Liver (tissue), 9 donors: ENCODE measurements around the gene POLDIP2. TPM values are rescaled to one million over a fixed set of nuclear protein-coding genes. Genes with fewer than 3 reads are reported as not detected.

Source experiments
- DNase-seq: peaks from one replicate; pipeline ENCODE4 v3.0.0-alpha.2; 2017; ENCODE audit warnings: low spot score
- H3K27ac ChIP-seq, 2 donors: one replicate each; pipeline ENCODE4 v1.7.0; 2013; ENCODE audit warnings: inconsistent platforms in 2 of 2, low read length in 2 of 2, control low read depth in 1 of 2, low read depth in 1 of 2, mild to moderate bottlenecking in 1 of 2
- H3K27me3 ChIP-seq, 4 donors: one replicate each; pipeline versions ENCODE4 v1.6.1 to v1.7.0; 2013; ENCODE audit warnings: low read length in 3 of 4, inconsistent platforms in 1 of 4, mild to moderate bottlenecking in 1 of 4, moderate library complexity in 1 of 4; ENCODE audit not compliant: control insufficient read depth in 4 of 4, insufficient read depth in 4 of 4
- H3K36me3 ChIP-seq, 4 donors: one replicate each; pipeline versions ENCODE4 v1.6.1 to v1.7.0; 2013; ENCODE audit warnings: low read length in 3 of 4, mild to moderate bottlenecking in 3 of 4, low read depth in 1 of 4, moderate library complexity in 1 of 4; ENCODE audit not compliant: control insufficient read depth in 4 of 4, insufficient read depth in 3 of 4
- H3K4me1 ChIP-seq, 4 donors: one replicate each; pipeline versions ENCODE4 v1.6.1 to v1.7.0; 2013; ENCODE audit warnings: low read length in 3 of 4, mild to moderate bottlenecking in 3 of 4, moderate library complexity in 1 of 4; ENCODE audit not compliant: control insufficient read depth in 4 of 4, insufficient read depth in 4 of 4
- H3K4me3 ChIP-seq, 3 donors: one replicate each; pipeline versions ENCODE4 v1.6.1 to v1.7.0; 2013; ENCODE audit warnings: low read length in 3 of 3, control low read depth in 1 of 3, low read depth in 1 of 3, mild to moderate bottlenecking in 1 of 3
- H3K9ac ChIP-seq, 2 donors: one replicate each; pipeline ENCODE4 v1.7.0; 2013; ENCODE audit warnings: low read length in 2 of 2, mild to moderate bottlenecking in 2 of 2, moderate library complexity in 2 of 2, control low read depth in 1 of 2, low read depth in 1 of 2
- H3K9me3 ChIP-seq, 4 donors: one replicate each; pipeline versions ENCODE4 v1.6.1 to v1.7.0; 2013; ENCODE audit warnings: low read length in 3 of 4; ENCODE audit not compliant: control insufficient read depth in 4 of 4
- FOXA1 ChIP-seq: IDR thresholded peaks from 2 replicates; pipeline ENCODE4 v1.6.1; 2016; ENCODE audit warnings: antibody characterized with exemption
- FOXA2 ChIP-seq: IDR thresholded peaks from 2 replicates; pipeline ENCODE4 v1.6.1; 2016; ENCODE audit warnings: antibody characterized with exemption
- GABPA ChIP-seq, 2 donors: IDR thresholded peaks in 1 of 2; conservative IDR thresholded peaks in 1 of 2; 2 replicates each; pipeline ENCODE4 v1.6.1; 2016; ENCODE audit warnings: antibody characterized with exemption in 2 of 2, mild to moderate bottlenecking in 1 of 2, moderate library complexity in 1 of 2
- HNF4A ChIP-seq, 2 donors: conservative IDR thresholded peaks; 2 replicates each; pipeline ENCODE4 v1.6.1; 2016; ENCODE audit warnings: antibody characterized with exemption in 2 of 2, mild to moderate bottlenecking in 2 of 2
- HNF4G ChIP-seq: IDR thresholded peaks from 2 replicates; pipeline ENCODE4 v1.6.1; 2016; ENCODE audit warnings: antibody characterized with exemption
- JUND ChIP-seq, 2 donors: IDR thresholded peaks; 2 replicates each; pipeline ENCODE4 v1.6.1; 2016; ENCODE audit warnings: antibody characterized with exemption in 2 of 2
- NR2F2 ChIP-seq: IDR thresholded peaks from 2 replicates; pipeline ENCODE4 v1.6.1; 2016; ENCODE audit warnings: antibody characterized with exemption
- RAD21 ChIP-seq, 2 donors: IDR thresholded peaks; 2 replicates each; pipeline ENCODE4 v1.6.1; 2016; ENCODE audit warnings: antibody characterized with exemption in 2 of 2, mild to moderate bottlenecking in 2 of 2
- RXRA ChIP-seq, 2 donors: IDR thresholded peaks; 2 replicates each; pipeline ENCODE4 v1.6.1; 2017 to 2018; ENCODE audit warnings: antibody characterized with exemption in 2 of 2, mild to moderate bottlenecking in 1 of 2
- SP1 ChIP-seq: IDR thresholded peaks from 2 replicates; pipeline ENCODE4 v1.6.1; 2018; ENCODE audit warnings: antibody characterized with exemption, mild to moderate bottlenecking
- YY1 ChIP-seq: IDR thresholded peaks from 2 replicates; pipeline ENCODE4 v1.6.1; 2016; ENCODE audit warnings: antibody characterized with exemption, mild to moderate bottlenecking
- WGBS: extraction: QIAGEN DNeasy Blood & Tissue Kit; methylation state at CpG from one replicate; pipeline ENCODE4 v1.1.7; 2013; 5-methylcytosine and 5-hydroxymethylcytosine counted together
- polyA plus RNA-seq, 2 donors: library from polyadenylated mRNA; stranded (reverse) in 1 of 2; unstranded in 1 of 2; fragments of 200-250 nt in 1 of 2; fragments of >200 nt in 1 of 2; fragmentation: Nextera tagmentation in 1 of 2; extraction: Ambion mirVana in 1 of 2; gene quantifications; one replicate each; pipeline versions ENCODE4 v1.2.1 to v1.2.3, GENCODE V29; 2013 to 2015
- total RNA-seq, 2 donors: library from RNA; depleted of rRNA; stranded (reverse); fragments of >200 nt; gene quantifications; one replicate each; pipeline ENCODE4 v1.2.3, GENCODE V29; 2014
- TF ChIP-seq, protein P1 (sequence below): IDR thresholded peaks from 2 replicates; pipeline ENCODE4 v1.6.1; 2016; ENCODE audit warnings: antibody characterized with exemption
- TF ChIP-seq, protein P2 (sequence below): fragments of 150-350 bp; IDR thresholded peaks from 2 replicates; pipeline ENCODE4 v1.5.1; 2017; ENCODE audit warnings: improper control_type of control experiment, low read depth, low read length; ENCODE audit not compliant: missing input control
- TF ChIP-seq, protein P3 (sequence below): IDR thresholded peaks from 2 replicates; pipeline ENCODE4 v1.6.1; 2016; ENCODE audit warnings: antibody characterized with exemption
- TF ChIP-seq, protein P4 (sequence below): IDR thresholded peaks from 2 replicates; pipeline ENCODE4 v1.6.1; 2016; ENCODE audit warnings: antibody characterized with exemption, mild to moderate bottlenecking
- donor health status: healthy.
- donor health status: healthy.
- donor health status: healthy.
- donor health status: healthy.
- donor health status: healthy.

The POLDIP2 gene
- total and polyA plus RNA-seq, 4 donors = 65.5 to 150 (median 104) TPM

DNA sequence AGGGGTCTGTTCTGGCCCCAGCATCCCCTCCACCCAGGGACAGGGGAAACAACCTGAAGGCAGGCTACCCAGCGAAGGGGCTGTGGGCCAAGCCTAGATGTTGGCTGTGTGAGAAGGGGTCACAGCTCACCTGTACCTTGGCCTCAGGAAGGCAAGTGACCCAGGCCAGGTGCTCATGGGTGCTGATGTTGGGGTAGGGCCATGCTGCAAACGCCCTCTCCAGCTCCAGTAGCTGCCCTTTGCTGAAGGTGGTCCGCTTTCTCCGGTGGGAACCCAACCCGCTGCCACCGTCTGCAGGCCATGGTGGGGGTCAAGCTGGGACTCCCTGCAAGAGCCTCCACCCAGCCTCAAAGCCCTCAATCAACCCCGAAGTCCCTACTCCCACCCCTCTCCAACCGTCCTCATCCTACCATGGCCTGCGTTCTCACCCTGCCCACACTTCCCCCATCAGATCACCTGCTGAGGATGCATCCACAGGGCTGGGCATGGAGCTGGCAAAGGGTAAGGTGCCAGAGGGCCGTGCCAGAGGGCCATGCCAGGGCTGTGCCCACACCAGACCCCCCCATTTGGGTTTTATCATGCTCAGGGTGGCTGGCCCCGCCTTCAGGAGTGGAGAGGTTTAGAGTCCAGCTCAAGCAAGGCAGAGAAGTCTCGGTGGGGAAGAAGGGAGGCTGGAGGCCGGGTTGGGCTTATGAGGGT is 7.5 kb upstream of the POLDIP2 start, which contains the start of gene SEBOX:
SEBOX (minus strand) TSS at position 535 of the 699 bp plus-strand sequence; CDS start at position 487, 48 bp downstream.
- no peaks in the 10 kb centered on the region for H3K9me3 ChIP-seq
- H3K4me1 ChIP-seq = peaks cover 0 to 26% (median 23%) of the 10 kb centered on the region in 4 donors
- peak within 1 kb of the TSS in 1 of 2 donors; percentile 16 for H3K27ac ChIP-seq
- no peak within 1 kb of the TSS for H3K4me3 ChIP-seq
- WGBS = 63% methylated on average over 13 of the region's 13 CpGs
- H3K9ac ChIP-seq = no peak within 1 kb of the TSS
- DNase-seq = no peak
- no peaks in the 10 kb centered on the region for H3K27me3 ChIP-seq
- TF ChIP-seq GABPA (IDR thresholded peaks at IDR 0.05 in 1 of 2, conservative IDR thresholded peaks at IDR 0.05 in 1 of 2) = no peak
- TF ChIP-seq RXRA (IDR thresholded peaks at IDR 0.05) = peak; percentile 14 to 31
- TF ChIP-seq, protein P1, sequence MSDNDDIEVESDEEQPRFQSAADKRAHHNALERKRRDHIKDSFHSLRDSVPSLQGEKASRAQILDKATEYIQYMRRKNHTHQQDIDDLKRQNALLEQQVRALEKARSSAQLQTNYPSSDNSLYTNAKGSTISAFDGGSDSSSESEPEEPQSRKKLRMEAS = no peak
- no peak for TF ChIP-seq SP1
- peak; percentile 28 to 44 for TF ChIP-seq HNF4A (conservative IDR thresholded peaks at IDR 0.05)
- TF ChIP-seq HNF4G = peak; percentile 11
- H3K36me3 ChIP-seq = peaks cover 11 to 43% (median 27%) of the 10 kb centered on the region in 4 donors

DNA sequence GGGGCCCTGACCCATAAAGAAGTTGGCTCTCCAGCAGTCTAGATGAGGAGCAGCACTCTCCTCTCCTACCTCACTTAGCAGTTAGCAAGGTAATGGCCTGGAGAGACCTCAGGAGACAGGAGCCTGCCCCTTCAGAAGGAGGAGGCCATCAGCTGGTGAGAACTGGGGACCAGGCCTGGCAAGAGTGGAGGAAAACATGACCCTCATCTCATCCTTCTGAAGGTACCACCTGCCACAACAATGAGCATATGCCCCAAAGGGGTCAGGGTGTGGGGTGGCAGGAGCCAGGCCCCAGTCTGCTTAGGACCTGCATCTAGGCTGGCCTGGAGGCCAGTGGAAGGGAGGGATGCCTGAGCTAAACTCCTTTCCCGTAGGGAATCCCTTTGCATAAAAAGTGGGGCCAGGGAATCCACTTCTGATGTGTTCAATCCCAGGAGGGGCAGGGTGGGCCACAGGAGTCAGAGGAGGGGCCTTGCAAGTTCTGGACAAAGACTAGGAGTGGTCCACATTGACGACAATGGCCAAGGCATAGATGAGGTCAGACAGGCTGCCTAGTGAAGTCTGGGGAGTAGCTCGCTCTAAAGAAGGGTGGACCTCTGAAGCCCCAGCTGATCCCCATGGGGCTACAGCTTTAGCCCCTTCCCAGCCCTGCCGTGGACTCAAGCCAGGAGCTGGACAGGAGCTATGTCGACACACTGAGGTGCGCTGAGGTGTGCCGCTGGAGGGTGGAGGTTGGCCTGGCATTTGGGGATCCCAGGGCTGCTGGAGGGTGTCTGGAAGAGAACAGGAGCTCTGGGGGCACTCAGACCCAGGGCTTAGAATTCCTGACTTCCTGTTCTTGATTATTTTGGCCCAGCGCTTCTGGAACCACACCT is 6.7 kb upstream of the POLDIP2 start:
- Histone ChIP-seq H3K27me3 (no peaks in the 10 kb centered on the region), H3K9ac (no peak overlapping the region), H3K36me3 (peaks cover 14 to 43% (median 29%) of the 10 kb centered on the region in 4 donors), H3K9me3 (no peaks in the 10 kb centered on the region), H3K4me3 (no peak overlapping the region), H3K27ac (no peak overlapping the region), H3K4me1 (peaks cover 0 to 26% (median 23%) of the 10 kb centered on the region in 4 donors)
- 71% methylated on average over 8 of the region's 8 CpGs for WGBS
- no peak for DNase-seq
- TF ChIP-seq FOXA2 (no peak), YY1 (no peak), JUND (IDR thresholded peaks at IDR 0.05) (no peak), SP1 (no peak), FOXA1 (no peak), HNF4G (no peak), GABPA (IDR thresholded peaks at IDR 0.05 in 1 of 2, conservative IDR thresholded peaks at IDR 0.05 in 1 of 2) (no peak), RXRA (IDR thresholded peaks at IDR 0.05) (no peak), RAD21 (IDR thresholded peaks at IDR 0.05) (no peak), NR2F2 (no peak)
- TF ChIP-seq, protein P2, sequence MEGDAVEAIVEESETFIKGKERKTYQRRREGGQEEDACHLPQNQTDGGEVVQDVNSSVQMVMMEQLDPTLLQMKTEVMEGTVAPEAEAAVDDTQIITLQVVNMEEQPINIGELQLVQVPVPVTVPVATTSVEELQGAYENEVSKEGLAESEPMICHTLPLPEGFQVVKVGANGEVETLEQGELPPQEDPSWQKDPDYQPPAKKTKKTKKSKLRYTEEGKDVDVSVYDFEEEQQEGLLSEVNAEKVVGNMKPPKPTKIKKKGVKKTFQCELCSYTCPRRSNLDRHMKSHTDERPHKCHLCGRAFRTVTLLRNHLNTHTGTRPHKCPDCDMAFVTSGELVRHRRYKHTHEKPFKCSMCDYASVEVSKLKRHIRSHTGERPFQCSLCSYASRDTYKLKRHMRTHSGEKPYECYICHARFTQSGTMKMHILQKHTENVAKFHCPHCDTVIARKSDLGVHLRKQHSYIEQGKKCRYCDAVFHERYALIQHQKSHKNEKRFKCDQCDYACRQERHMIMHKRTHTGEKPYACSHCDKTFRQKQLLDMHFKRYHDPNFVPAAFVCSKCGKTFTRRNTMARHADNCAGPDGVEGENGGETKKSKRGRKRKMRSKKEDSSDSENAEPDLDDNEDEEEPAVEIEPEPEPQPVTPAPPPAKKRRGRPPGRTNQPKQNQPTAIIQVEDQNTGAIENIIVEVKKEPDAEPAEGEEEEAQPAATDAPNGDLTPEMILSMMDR = no peak
- TF ChIP-seq, protein P3, sequence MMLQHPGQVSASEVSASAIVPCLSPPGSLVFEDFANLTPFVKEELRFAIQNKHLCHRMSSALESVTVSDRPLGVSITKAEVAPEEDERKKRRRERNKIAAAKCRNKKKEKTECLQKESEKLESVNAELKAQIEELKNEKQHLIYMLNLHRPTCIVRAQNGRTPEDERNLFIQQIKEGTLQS = no peak
- TF ChIP-seq, protein P4, sequence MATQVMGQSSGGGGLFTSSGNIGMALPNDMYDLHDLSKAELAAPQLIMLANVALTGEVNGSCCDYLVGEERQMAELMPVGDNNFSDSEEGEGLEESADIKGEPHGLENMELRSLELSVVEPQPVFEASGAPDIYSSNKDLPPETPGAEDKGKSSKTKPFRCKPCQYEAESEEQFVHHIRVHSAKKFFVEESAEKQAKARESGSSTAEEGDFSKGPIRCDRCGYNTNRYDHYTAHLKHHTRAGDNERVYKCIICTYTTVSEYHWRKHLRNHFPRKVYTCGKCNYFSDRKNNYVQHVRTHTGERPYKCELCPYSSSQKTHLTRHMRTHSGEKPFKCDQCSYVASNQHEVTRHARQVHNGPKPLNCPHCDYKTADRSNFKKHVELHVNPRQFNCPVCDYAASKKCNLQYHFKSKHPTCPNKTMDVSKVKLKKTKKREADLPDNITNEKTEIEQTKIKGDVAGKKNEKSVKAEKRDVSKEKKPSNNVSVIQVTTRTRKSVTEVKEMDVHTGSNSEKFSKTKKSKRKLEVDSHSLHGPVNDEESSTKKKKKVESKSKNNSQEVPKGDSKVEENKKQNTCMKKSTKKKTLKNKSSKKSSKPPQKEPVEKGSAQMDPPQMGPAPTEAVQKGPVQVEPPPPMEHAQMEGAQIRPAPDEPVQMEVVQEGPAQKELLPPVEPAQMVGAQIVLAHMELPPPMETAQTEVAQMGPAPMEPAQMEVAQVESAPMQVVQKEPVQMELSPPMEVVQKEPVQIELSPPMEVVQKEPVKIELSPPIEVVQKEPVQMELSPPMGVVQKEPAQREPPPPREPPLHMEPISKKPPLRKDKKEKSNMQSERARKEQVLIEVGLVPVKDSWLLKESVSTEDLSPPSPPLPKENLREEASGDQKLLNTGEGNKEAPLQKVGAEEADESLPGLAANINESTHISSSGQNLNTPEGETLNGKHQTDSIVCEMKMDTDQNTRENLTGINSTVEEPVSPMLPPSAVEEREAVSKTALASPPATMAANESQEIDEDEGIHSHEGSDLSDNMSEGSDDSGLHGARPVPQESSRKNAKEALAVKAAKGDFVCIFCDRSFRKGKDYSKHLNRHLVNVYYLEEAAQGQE = no peak
